ENCODE results near the gene OR14A16. TPM values are rescaled to one million over a fixed set of nuclear protein-coding genes. Genes with fewer than 3 reads are reported as not detected.

OR14A16 gene, protein sequence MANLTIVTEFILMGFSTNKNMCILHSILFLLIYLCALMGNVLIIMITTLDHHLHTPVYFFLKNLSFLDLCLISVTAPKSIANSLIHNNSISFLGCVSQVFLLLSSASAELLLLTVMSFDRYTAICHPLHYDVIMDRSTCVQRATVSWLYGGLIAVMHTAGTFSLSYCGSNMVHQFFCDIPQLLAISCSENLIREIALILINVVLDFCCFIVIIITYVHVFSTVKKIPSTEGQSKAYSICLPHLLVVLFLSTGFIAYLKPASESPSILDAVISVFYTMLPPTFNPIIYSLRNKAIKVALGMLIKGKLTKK
- total RNA-seq (2022; extraction: Qiagen RNA extraction), result not detected in 5 replicates

DNA sequence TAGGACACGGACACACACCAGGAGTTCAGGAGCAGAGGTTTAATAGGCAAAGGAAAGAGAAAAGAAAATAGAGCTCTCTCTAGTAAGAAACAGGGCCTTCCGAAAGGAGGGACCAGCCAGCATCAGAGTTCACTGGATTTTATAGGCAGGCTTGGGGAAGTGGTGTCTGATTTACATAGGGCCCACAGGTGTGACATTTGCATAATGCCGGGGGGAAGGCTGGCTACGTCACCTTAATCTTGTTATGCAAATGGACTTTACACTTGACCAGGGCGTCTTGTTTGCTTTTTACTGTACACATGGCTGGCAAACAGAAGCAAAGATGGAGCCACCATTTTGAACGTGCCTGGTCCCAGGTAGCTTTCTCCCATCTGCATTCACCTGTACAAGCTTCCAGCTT, at the start of gene OR14A16:
Gene OR14A16 (minus strand): TSS at position 97 of the 400 bp plus-strand sequence. CDS start 8,390 bp downstream, outside the sequence.

DNA sequence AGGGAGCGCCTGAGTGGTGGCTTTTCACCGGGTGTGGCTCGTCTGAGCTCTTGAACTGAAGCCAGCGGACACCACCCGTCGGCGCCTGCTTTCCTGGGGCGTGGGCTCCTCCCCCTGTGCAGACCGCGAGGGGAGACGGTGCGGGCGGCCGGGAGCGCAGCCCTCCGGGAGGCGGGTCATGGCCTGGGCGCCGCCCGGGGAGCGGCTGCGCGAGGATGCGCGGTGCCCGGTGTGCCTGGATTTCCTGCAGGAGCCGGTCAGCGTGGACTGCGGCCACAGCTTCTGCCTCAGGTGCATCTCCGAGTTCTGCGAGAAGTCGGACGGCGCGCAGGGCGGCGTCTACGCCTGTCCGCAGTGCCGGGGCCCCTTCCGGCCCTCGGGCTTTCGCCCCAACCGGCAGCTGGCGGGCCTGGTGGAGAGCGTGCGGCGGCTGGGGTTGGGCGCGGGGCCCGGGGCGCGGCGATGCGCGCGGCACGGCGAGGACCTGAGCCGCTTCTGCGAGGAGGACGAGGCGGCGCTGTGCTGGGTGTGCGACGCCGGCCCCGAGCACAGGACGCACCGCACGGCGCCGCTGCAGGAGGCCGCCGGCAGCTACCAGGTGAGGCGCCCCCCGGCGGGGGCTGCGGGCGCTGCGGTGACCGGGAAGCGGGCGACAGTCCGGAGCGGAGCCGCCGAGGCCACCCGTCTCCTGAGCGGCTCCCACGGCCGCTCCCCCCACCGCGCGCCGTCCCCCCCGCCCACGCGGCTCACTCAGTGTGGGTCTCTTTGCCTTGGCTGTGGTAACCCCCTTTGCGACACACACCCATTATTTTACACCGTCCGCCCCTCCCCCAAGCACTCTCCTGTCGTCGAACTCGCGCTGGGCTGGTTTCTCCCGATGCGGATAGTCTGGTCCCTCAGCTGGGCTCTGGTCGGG, 33.4 kb upstream of the OR14A16 start, which contains the start of gene TRIM58:
Gene TRIM58 (plus strand): TSS at position 119 of the 916 bp plus-strand sequence. CDS start 60 bp downstream, at position 179.

DNA sequence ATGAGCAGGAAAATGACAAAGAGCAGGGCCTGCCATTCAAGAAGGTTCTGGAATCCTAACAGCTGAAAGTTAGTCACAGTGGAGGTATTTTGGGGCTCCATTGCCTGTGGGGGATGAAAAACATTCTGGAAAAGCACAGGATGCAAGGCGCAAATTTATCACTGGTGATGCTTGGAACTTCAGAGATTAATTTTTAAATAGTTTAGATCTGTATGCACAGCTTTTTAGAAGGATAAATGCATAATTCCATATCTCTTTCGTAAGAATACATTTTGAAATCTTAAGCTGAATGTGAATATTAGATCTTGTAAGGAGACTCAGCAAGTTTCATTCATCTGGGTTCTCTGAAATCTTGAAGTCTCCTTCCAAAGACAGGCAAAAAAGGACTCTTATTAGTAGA, 17.9 kb upstream of the OR14A16 start, which contains the start of gene OR11L1:
Gene OR11L1 (minus strand): TSS at position 101 of the 400 bp plus-strand sequence. CDS start 0 bp downstream, at position 101.

Other genes starting within 250 kb of the OR14A16 start
- gene OR2G2, start 235.8 kb downstream of the OR14A16 start, total RNA-seq (2022; extraction: Qiagen RNA extraction), result not detected in 5 replicates
- not detected in 5 replicates for gene OR2G3, start 218.5 kb downstream of the OR14A16 start, total RNA-seq (2022; extraction: Qiagen RNA extraction)
- not detected in 5 replicates for gene OR13G1, start 144.4 kb downstream of the OR14A16 start, total RNA-seq (2022; extraction: Qiagen RNA extraction)
- gene OR6F1, start 107.5 kb downstream of the OR14A16 start, total RNA-seq (2022; extraction: Qiagen RNA extraction), result not detected in 5 replicates
- not detected in 5 replicates for gene OR14K1, start 85.5 kb downstream of the OR14A16 start, total RNA-seq (2022; extraction: Qiagen RNA extraction)
- gene OR14A2, start 76.0 kb downstream of the OR14A16 start, total RNA-seq (2022; extraction: Qiagen RNA extraction), result not detected in 5 replicates
- gene OR1C1, start 63.6 kb downstream of the OR14A16 start, total RNA-seq (2022; extraction: Qiagen RNA extraction), result not detected in 5 replicates
- gene OR11L1, start 17.8 kb upstream of the OR14A16 start, total RNA-seq (2022; extraction: Qiagen RNA extraction), result not detected in 5 replicates
- not detected in 5 replicates for gene TRIM58, start 33.1 kb upstream of the OR14A16 start, total RNA-seq (2022; extraction: Qiagen RNA extraction)
- gene OR2W3, start 71.5 kb upstream of the OR14A16 start, total RNA-seq (2022; extraction: Qiagen RNA extraction), result not detected in 5 replicates
- not detected in 5 replicates for gene OR2T8, start 96.1 kb upstream of the OR14A16 start, total RNA-seq (2022; extraction: Qiagen RNA extraction)
- not detected in 5 replicates for gene OR2AJ1, start 100.8 kb upstream of the OR14A16 start, total RNA-seq (2022; extraction: Qiagen RNA extraction)
- gene OR2L8, start 124.7 kb upstream of the OR14A16 start, total RNA-seq (2022; extraction: Qiagen RNA extraction), result not detected in 5 replicates
- not detected in 5 replicates for gene OR2AK2, start 141.1 kb upstream of the OR14A16 start, total RNA-seq (2022; extraction: Qiagen RNA extraction)
- not detected in 5 replicates for gene OR2L5, start 189.5 kb upstream of the OR14A16 start, total RNA-seq (2022; extraction: Qiagen RNA extraction)
- gene OR2L2, start 206.0 kb upstream of the OR14A16 start, total RNA-seq (2022; extraction: Qiagen RNA extraction), result not detected in 5 replicates
- gene OR2L3, start 222.7 kb upstream of the OR14A16 start, total RNA-seq (2022; extraction: Qiagen RNA extraction), result not detected in 5 replicates

Data from A549 treated with AZD2906 at 1 μM for 4 hours (cell line).